HG02938 (cell line): ENCODE results near the gene ATP13A1.
A peak's percentile ranks its signal among the peaks of the same experiment; 100 is the strongest.
"Not testable (repeated sequence)": the region's sequence is repeated elsewhere in the genome, so short reads cannot be mapped to it uniquely, and the experiment has no call there.

Experiments used
- ATAC-seq: cut with Tn5 transposase; IDR thresholded peaks from one replicate; pipeline ENCODE4 v1.9.1; 2021; ENCODE audit warnings: mild to moderate bottlenecking, moderate library complexity; ENCODE audit not compliant: unreplicated experiment

ATP13A1 gene

DNA sequence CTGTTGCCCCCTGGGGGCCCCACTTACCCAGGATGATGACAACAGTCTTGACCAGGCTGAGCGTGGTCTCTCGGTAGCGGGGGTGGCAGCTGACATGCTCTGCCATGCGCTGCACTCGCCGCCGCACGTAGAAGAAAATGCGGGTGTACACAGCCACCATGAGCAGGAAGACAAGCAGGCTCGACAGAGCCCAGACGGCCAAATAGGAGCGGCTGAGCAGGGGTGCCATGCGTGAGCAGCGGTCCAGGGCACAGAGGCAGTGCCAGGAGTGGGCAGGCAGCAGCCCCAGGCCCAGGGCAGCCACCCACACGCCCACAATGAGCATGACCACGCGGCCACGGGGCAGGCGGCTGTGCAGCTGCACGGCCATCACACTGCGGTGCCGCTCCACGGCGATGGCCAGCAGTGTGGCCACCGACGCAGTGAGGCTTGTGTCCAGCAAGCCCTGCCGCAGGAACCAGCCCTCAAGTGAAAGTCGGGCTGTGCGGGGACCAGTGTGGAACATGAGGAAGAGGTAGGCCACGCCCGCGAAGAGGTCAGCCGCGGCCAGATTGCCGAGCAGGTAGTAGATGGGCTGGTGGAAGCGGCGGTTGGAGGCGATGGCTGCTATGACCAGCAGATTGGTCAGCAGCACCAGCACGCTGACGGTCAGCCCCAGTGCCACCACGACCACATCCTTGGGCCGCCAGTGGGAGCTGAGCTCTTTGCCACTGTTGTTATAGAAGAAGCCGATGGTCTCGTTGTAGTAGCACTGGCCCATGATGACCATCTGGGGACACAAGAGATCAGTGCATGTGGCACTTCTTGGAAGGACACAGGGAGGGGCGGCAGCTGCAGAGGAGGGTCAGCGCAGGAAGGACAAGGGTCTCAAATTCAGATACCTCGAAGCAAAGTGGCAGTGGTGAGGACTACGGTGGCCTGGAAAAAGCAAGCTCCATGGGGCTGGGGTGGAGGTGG, 36.7 kb downstream of the ATP13A1 start:
- ATAC-seq, result no peak

DNA sequence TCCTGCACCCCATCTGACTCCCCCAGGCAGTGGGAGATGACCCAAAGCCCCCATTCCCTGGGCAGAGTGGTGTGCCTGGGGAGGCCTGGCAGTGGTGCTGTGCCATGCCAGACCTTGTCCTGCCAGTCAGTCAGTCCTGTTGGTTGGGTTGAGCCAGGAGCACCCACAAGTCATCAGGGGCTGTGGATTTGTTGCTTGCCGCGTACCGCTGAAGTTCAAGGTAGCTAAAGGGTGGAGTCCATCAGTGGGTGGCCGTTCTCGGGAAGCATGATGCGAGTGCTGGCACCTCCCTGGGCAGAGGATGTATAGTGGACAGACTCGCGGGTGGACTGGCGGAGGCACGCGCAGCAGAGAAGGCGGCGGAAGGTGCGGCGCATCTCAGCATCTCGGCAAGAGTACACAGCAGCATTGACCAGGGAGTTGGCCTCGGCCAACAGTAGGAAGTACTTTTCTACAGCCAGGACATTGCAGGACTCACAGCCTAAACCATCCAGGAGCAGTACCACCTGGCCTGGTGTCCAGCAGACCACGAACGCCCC, 39.4 kb downstream of the ATP13A1 start:
- ATAC-seq, result no peak

DNA sequence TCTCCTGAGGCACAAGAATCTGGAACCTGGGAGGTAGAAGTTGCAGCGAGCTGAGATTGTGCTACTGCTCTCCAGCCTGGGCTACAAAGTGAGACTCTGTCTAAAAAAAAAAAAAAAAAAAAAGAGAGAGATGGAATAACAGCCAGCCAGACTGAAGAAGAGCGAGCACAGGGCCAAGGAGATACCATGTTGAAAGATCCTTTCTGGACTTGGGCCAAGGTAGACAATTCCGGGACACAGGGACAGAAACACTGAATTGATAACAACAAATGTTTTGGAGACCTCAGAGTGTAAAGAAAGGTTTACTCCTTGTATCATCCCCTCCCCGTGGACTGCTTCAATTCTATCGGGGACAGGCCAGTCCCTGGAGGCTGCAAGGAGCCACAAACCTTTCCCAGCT, 40.1 kb downstream of the ATP13A1 start:
- ATAC-seq, result no peak

DNA sequence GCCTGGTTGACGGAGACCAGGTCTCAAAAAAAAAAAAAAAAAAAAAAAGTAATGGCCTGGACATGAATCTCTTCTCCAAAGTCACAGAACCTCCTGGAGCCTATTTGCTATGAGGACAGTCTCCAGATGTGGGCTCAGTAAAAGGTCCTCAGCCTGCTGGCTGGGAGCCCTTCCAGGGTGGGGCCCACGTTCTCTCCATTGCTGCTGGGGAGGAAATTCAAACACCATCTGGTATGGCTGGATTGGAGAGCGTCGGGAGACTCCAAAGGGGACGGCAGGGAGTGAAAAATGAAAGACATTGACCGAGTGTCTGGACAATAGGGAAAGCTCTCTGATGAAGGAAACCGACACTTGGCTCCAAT, 43.6 kb downstream of the ATP13A1 start:
- no peak for ATAC-seq

DNA sequence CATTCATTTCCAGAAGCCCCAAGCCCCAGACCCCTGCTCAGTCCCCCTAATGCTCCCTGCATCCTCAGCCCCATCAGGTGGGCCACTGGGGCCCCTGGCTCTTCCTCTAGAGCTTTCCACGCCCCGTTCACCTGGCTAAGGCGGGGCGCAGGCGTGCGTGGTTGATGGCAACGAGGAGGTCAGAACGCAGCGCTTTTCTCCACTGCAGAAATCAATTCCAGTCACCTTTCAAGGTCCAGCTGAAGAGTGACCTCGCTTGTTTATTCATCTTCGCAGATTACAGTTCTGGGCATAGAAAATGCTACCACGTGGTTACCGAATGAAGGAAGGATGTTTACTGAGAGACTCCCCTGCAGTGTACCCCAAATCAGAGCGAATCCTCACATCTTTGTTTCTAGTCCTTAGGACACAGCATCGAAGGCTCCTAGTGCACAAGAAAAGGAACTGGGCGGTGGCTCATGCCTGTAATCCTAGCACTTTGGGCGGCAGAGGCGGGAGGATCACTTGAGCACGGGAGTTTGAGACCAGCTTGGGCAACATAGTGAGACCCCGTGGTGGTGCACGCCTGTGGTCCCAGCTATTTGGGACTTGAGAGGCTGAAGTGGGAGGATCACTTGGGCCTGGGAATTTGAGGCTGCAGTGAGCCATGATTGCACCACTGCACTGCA, 44.2 kb downstream of the ATP13A1 start:
- no peak for ATAC-seq

DNA sequence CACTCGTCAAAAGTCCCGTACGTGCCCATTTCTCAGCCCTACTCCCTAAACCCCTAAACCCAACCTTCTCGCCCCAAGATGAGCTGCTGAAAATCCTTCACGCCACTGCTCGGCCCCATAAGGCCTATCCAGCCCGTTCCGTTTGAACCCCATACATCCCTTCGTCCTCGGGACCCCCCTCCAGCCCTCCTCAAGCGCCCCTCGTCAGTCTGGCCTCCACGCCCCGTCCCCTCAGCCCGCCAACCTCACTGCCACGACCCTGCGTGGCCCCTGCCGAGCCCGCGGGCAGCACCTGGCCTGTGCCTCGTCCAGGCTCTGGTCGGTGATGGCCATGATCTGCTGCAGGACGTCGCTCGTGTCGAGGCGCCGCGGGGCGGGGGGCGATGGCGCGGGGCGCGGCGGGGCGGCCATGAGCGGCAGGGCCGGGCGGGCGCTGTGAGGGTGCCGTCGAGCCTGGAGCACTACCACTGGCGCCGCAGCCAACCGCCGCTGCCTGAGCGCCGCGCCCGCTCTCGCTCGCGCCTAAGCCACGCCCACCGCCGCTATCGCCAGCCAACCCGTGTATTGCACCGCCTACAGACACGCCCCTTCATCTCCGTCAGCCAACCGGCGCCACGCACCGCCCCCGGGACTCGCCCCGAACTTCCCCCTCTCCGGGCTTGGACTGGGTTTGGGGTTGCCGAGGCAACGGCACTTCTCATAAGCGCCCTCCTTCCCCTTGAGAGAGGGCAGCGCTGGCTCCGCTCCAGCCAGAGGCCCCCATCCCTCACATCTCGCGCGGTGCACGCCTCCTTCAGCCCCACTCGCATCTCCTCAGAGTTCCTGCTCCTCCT, 45.0 kb downstream of the ATP13A1 start, which contains the start of gene PBX4:
Gene PBX4 (minus strand): TSS at position 469 of the 833 bp plus-strand sequence. CDS start 58 bp downstream, at position 411.
- ATAC-seq, result peak; percentile 90

DNA sequence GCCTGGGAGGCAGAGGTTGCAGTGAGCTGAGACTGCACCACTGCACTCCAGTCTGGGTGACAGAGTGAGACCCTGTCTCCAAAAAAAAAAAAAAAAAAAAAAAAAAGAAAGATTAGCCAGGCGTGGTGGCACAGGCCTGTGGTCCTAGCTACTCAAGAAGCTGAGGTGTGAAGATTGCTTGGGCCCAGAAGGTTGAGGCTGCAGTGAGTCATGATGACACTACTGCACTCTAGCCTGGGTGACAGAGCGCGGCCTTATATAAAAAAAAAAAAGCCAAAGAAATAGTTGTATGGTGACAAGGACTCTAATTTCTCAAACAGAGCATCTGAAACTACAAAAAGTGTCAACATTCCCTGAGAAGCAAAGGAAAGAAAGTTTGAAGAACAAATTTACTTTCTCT, 48.4 kb downstream of the ATP13A1 start:
- ATAC-seq, result no peak

DNA sequence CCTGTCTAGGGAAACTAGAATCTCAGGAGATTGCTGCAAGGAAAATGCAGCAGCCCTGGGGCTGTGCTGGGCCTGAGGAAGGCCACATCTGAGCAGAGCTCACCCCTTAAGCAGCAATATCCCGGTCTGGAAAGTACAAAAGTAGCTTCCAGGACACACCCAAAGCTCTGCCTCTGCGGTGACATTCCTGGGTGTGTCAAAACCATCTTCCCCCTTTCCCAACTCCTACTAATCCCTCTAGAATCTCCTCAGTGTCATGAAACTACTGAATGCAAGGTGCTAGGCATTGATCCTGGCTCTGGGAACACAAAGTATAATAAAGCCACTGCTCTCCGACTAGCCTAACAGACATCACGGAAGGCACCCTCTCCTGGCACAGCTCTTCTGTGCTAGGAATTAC, 50.0 kb downstream of the ATP13A1 start:
- no peak for ATAC-seq

DNA sequence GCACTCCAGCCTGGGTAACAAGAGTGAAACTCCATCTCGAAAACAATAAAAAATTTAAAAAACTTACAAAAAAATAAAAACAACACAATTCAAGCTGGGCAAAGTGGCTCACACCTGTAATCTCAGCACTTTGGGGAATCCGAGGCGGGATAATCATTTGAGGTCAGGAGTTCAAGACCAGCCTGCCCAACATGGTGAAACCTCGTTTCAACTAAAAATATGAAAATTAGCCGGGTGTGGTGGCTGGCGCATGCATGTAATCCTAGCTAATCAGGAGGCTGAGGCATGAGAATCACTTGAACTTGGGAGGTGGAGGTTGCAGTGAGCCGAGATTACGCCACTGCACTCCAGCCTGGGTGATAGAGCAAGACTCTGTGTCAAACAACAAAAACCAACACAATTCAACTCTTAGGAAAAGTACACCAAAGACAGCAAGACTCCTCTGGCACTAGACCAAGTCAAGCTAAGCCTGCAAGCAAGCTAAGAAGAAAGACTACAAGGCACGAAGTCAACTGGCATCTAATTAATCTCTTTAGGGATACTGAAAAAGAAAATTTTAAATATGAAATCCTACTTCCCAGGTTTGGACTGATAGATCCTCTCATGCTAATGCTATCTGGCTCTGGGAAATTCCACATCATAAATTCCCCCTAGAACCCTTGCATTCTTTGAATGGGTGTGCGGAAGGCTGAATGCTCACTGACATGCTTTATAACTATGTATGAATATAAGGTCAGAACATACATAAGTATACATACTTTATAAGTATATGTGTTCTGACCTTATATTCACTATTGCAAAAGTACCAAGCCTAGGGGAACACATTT, 52.9 kb downstream of the ATP13A1 start:
- ATAC-seq, result no peak

DNA sequence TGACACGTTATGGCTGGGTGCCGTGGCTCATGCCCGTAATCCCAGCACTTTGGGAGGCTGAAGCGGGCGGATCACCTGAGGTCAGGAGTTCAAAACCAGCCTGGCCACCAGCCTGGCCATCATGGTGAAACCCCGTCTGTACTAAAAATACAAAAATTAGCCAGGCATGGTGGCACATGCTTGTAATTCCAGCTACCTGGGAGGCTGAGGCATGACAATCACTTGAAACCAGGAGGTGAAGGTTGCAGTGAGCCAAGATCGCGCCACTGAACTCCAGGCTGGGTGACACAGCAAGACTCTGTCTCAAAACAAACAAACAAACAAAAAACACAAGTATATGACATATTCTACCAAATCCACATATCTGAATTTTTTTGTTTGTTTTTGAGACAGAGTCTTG, 56.8 kb downstream of the ATP13A1 start:
- not testable (repeated sequence) for ATAC-seq

DNA sequence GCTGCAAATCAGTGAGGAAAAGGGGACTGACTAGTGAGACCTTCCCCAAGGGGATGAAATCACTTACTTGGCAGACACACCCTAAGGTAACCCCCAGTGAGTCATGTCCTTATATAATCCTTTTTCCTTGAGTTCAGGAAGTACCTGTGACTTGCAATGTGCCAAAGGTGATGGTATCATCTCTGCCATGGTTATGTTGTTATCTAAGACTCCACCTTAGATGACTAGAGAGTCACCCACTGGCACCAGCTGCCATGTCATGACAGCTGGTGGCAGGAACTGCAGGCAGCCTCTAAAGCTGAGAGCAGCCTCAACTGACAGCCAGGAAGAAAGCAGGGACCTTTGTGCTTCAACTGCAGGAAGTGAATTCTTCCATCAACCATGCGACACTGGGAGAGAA, 57.5 kb downstream of the ATP13A1 start:
- ATAC-seq, result no peak

DNA sequence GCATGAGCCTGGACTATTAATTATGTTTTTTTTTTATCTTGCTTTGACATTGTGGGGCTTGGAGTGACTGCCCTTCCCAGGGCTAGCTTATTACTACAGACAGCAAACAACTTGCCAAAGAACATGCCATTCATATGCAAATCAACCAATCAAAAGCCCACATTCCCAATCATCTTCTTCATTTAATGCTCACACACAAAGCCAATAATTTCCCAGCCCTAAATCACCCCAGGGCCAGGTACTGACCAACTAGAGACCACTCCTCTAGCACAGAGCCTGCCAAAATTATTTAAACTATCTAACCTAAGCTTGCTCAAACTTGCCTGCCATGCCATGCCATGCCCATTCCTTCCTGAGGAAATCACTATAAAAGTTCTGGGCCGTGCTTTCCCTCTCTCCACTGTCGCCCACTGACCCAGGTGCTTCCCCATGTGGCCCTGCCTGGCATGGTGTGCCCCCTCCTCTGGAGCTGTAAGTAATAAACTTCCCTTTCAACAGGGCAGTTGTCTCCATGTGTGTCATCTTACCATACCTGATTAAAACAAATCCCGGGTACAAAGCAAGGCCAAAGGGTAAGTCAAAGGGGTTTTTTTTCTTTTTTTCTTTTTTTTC, 60.7 kb downstream of the ATP13A1 start:
- no peak for ATAC-seq

DNA sequence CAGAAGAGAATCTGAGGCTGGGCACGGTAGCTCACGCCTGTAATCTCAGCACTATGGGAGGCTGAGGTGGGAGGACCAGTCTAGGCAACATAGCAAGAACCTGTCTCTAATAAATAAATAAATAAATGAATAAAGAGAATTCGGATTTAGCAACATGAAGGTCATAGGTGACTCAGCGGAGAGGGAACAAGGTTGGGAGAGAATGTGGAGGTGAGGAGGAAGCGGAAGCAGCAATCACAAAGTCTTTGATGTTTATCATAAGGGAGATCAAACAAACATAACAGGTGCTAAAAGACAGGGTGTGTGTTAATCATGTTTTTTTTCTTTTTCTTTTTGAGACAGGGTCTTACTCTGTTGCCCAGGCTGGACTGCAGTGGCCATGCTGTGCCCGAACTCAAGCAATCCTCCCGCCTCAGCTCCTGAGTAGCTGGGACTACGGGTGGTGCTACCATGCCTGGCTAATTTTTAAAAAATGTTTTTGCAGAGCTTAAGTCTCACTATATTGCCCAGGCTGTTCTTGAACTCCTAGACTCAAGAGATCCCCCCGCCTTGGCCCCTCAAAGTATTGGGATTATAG, 61.3 kb downstream of the ATP13A1 start:
- no peak for ATAC-seq

DNA sequence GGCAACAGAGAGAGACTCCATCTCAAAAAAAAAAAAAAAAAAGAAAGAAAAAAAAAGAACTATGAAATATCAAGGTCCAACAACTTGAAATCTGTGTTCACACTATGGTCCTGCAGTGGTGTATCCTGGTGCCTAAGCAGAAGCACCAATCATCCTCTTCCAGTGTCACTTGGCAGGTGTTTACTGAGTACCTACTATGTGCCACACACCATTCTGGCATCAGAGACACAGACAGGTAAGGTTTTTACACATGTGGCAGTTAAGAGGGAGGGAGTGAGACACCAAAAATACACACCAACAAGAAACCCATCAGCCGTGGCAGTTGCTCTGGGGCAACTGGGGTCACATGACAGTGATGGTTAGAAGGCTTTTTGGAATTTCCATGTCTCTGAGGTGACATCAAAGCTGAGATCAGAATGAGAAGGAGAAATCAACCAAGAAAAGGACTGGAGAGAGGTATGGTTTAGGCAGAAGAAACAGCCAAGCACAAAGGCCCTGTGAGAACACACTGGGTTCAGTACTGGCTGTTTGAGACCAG, 62.6 kb downstream of the ATP13A1 start:
- ATAC-seq, result no peak

DNA sequence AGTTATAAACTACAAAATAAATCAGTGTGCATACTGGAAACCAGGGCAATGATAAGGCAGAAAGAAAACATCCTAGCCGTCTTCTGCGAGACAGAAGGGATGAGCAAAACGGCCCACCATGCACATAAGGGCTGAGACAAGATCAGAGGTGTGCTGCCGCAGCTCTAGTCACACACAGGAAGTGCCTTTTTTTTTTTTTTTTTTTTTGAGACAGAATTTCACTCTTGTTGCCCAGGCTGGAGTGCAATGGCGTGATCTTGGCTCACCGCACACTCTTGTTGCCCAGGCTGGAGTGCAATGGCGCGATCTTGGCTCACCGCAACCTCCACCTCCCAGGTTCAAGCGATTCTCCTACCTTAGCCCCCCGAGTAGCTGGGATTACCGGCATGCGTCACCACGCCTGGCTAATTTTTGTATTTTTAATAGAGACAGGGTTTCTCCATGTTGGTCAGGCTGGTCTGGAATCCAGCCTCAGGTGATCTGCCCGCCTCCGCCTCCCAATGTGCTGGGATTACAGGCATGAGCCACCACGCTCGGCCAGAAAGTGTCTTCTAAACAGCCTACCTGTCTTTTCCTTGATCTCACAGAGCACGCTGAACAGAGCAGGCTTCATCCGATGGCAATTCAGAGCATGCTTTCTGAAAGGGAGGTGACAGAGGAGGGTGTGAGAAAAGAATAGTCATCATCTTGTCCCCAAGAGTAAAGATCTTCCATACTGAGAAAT, 64.6 kb downstream of the ATP13A1 start:
- ATAC-seq, result not testable (repeated sequence)

DNA sequence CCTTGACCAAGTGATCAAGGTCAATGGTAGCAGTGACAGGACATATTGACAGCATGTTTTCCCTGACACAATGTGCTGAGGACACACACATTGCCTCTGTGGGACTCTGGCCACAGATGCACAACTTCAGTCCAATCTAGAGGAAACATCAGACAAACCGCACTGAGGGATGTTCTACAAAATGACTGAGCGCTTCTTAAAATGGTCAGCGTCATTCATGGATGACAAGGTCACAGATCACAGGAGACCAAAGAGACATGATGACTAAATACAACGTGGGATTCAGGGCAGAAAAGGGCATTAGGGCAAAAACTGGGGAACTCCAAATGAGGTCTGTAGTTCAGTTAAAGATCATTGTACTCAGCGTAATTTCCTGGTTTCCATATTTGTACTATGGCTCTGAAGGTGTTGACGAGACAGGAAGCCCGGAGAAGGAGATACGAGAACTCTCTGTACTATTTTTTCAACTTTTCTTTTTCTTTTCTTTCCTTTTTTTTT, 65.6 kb downstream of the ATP13A1 start:
- ATAC-seq, result peak; percentile 84
